Activated T-cell treated with anti-CD3 and anti-CD28 coated beads, Interleukin-2, amount 50 U/mL, for 72 hours (primary cell): Measurements from ENCODE around the gene PROM2. TPM values are rescaled to one million over a fixed set of nuclear protein-coding genes. Genes with fewer than 3 reads are reported as not detected.

Experiments
- ATAC-seq, 2 donors: fragments of 150-1000 bp; cut with Tn5 transposase; replicated peaks in 1 of 2; 2 replicates each; pipeline ENCODE4 v1.10.0; 2021; ENCODE audit warnings: moderate library complexity in 2 of 2, mild to moderate bottlenecking in 1 of 2
- DNase-seq, 2 donors: peaks; one replicate each; pipeline ENCODE4 v3.0.0; 2021 to 2022; ENCODE audit warnings: mixed read lengths in 1 of 2
- H3K27ac Mint-ChIP-seq: one replicate; pipeline ENCODE4 v1.8.0; 2022; ENCODE audit warnings: mild to moderate bottlenecking, moderate library complexity, mixed read lengths
- H3K27me3 Mint-ChIP-seq: one replicate; pipeline ENCODE4 v1.8.0; 2022; ENCODE audit warnings: low read depth, mixed read lengths
- H3K36me3 Mint-ChIP-seq, 2 donors: one replicate each; pipeline ENCODE4 v1.8.0; 2022; ENCODE audit warnings: mixed read lengths in 2 of 2, mild to moderate bottlenecking in 1 of 2; ENCODE audit not compliant: insufficient read depth in 2 of 2
- H3K4me1 Mint-ChIP-seq: one replicate; pipeline ENCODE4 v1.8.0; 2022; ENCODE audit warnings: low read depth, mixed read lengths
- H3K4me3 Mint-ChIP-seq, 2 donors: one replicate each; pipeline ENCODE4 v1.8.0; 2022; ENCODE audit warnings: mild to moderate bottlenecking in 2 of 2, mixed read lengths in 2 of 2, moderate library complexity in 2 of 2
- H3K9me3 Mint-ChIP-seq, 2 donors: one replicate each; pipeline ENCODE4 v1.8.0; 2022; ENCODE audit warnings: mixed read lengths in 2 of 2
- total RNA-seq, 2 donors: library from RNA; stranded (reverse); gene quantifications; one replicate each; pipeline ENCODE4 v1.2.3, GENCODE V29; 2022

PROM2 gene
- total RNA-seq, 2 donors from 2014 or later = 0.38 to 0.39 TPM

DNA sequence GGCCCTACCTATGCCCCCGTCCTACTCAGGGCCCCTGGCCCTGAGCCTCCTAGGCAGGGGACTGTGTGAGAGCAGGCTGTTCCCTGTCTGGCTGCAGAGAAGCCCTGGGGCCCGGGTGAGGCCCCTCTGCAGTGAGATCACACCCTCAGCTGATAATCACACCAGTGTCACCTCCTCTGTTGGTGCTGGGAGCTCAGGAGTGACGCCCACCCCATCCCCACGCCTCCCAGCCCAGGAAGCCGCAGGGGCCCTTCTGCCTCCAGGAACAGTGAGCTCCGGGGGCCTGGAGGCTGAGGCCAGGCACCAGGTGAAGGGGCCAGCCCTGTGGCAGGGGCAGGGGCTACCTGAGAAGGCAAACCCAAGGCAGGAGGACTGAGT lies 42.9 kb downstream of the PROM2 start:
- H3K4me1 Mint-ChIP-seq = no peaks in the 10 kb centered on the region
- ATAC-seq (no peak), DNase-seq (no peak)
- no peaks in the 10 kb centered on the region for H3K27me3 Mint-ChIP-seq
- H3K27ac Mint-ChIP-seq = no peak overlapping the region
- H3K36me3 Mint-ChIP-seq = no peaks in the 10 kb centered on the region
- no peak overlapping the region for H3K4me3 Mint-ChIP-seq
- H3K9me3 Mint-ChIP-seq = no peaks in the 10 kb centered on the region

DNA sequence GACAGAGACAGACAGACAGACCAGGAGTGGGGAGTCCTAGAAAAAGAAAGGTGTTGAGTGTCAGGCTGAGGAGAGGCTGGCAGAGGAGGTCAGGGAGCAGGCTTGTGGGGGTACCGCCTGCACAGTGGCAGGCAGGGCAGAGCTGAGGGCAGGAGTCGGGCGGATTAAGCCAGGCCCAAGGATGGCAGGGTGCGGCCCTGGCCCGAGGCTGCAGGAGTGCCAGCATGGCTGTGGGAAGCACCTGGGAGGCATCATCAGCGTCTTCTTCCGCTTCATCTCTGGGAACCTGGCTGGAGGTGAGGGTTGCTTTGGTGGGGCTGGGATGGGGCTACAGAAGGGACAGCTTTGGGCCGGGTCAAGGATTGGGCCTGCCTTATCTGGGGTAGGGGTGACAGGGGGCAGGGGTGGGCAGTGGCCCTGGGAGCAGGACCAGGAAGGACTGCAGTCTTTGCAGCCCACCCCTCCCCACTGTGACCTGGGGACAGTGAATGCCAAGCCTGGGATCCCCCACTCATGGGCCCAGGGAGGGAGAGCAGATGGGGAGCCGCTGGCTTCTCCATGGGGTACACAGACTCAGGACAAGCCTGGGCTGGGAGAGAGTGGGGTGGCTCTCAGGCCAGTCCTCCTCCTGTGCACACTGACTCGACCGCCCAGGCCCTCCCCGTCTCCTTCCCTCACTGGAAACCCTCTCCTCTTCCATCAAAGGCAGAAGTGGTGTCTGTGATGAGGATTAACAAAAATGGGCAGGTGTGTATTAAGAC lies 43.6 kb downstream of the PROM2 start:
- Mint-ChIP-seq H3K4me1 (no peaks in the 10 kb centered on the region), H3K9me3 (no peaks in the 10 kb centered on the region), H3K27me3 (no peaks in the 10 kb centered on the region), H3K27ac (no peak overlapping the region), H3K36me3 (no peaks in the 10 kb centered on the region), H3K4me3 (no peak overlapping the region)
- no peak for DNase-seq
- ATAC-seq = no peak

DNA sequence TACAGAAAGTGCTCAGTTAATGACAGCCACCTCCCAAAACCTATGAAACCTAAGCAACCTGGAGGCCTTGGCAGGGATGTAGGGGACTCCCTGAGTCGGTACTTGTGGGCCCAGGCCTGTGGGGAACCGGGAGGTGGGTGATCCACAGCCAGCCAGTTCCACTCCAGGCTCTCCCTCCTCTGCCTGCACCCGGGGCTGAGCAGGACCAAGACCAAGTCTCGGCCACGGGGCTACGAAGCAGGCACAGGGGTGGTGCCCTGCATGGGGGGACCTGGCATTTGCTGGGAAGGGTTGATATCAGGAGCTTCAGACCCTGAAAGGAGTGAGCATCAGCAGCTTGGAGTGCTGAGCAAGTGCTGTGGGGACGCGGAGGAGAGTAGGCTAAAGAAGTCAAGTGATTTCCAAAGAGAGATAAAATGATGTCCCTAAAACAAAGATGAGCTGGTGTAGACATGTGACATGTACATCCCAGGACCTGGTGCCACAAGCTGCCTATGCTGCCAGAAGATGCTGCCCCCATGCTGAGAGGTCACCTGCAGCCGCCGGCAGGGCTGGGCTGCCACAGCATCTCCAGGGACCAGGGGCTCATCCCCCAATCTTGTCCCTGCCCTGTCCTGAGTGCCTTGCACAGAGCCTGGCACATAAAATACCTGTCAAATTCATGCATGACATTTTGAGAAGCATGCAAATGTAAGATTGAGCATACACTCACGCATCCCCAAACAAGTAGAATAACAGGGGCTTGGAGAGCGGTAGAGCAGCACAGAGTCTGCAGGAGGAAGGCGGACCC lies 44.4 kb downstream of the PROM2 start:
- DNase-seq (no peak), ATAC-seq (no peak)
- H3K27ac Mint-ChIP-seq = no peak overlapping the region
- no peaks in the 10 kb centered on the region for H3K4me1 Mint-ChIP-seq
- H3K36me3 Mint-ChIP-seq = no peaks in the 10 kb centered on the region
- H3K9me3 Mint-ChIP-seq = no peaks in the 10 kb centered on the region
- H3K27me3 Mint-ChIP-seq = no peaks in the 10 kb centered on the region
- H3K4me3 Mint-ChIP-seq = no peak overlapping the region

DNA sequence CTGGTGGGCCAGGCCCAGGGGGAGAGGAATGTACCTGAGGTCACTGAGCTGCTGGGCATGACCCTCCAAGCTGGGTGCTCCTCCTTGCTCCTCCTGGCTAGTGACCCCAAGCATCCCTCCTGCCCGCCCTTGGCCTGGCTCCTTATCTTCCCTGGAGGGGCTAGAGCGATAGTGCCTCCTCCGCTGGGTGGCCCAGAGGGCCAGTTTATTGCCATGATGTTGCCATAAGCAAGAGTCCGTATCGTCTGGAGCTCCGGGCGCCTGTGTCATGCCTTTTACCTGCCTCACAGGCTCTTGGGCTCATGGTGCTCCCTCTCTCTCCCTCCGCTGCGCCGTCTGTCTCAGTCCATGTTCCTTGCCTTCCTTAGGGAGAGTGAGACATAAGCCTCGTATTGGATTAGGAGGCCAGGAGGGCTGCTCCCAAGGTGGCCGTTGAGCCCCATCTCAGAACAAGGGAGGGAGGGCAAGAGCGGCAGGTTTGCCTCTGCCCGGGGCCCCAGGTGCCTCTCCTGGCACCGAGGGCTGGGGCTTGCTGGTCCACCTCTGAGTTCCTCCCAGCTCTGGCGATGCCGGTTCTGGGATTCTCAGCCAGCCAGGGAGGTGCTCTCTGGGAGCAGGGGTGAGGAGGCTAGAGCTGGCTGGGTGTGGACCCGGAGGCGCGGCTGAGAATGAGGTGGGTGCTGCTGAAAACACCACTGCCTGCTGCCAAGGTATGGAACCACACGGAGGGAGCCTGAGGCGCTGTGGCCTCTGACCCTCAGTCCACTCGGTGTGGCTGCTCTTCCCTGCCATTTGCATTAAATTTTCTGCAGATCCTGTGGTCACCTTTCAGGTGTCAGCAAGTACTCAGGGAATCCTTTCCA lies 45.5 kb downstream of the PROM2 start:
- H3K4me1 Mint-ChIP-seq = no peaks in the 10 kb centered on the region
- no peak for DNase-seq
- no peak overlapping the region for H3K27ac Mint-ChIP-seq
- no peaks in the 10 kb centered on the region for H3K27me3 Mint-ChIP-seq
- no peaks in the 10 kb centered on the region for H3K36me3 Mint-ChIP-seq
- no peak for ATAC-seq
- no peak overlapping the region for H3K4me3 Mint-ChIP-seq
- no peaks in the 10 kb centered on the region for H3K9me3 Mint-ChIP-seq

DNA sequence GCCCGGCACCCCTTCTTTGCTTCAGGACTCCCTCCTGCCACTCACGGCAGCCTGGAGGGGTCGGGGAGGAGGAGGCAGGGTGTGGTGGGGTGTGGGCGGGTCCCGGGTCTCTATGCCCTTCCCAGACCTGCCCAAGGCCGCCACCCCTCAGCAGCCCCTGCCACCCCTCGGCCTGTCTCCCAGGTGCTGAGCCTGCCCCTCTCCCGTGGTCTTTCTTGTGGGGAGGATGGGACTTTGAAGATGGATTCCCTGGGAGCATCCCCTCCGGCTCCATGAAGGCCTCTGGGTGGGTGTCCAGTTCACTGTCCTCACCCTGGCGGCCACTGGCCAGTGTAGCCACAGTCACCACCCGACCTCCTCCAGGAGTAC lies 46.1 kb downstream of the PROM2 start:
- H3K27ac Mint-ChIP-seq = no peak overlapping the region
- ATAC-seq (no peak), DNase-seq (no peak)
- H3K4me1 Mint-ChIP-seq = no peaks in the 10 kb centered on the region
- no peaks in the 10 kb centered on the region for H3K36me3 Mint-ChIP-seq
- H3K27me3 Mint-ChIP-seq = no peaks in the 10 kb centered on the region
- no peaks in the 10 kb centered on the region for H3K9me3 Mint-ChIP-seq
- H3K4me3 Mint-ChIP-seq = no peak overlapping the region

DNA sequence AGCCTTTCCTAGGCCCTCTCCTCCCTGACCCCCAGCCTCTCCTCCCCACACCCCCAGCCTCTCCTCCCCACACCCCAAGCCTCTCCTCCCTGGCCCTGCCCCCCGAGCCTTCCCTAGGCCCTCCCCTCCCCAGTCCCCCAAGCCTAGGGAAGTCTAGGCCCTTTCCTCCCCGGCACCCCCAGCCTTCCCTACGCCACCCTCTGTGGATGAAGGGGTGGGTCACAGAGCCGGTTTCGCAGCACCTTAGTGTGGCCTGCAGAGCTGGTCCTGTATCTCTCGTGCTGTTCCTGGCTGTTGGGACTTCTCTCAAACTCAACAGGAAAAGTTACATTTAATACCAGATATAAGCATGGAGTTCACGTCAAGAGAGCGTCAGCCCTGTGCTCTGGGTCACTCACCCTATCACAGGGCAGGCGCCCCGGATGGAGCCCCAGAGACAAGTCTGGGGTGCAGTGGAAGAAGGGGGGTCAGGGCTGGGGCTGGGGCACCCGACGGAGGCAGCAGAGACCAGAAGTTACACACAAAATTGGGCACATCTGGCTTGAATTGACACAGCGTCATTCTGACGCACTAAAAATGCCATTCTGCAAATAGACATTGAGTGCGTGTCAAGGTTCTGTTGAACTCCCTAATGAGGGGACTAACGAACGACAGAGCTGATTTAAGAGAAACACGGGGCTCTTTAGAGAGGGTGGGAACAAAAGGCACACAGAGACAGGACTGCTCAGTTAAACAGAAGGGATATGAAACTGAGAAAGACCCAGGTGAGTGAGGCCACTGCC lies 46.9 kb downstream of the PROM2 start:
- no peak overlapping the region for H3K27ac Mint-ChIP-seq
- no peaks in the 10 kb centered on the region for H3K36me3 Mint-ChIP-seq
- H3K4me3 Mint-ChIP-seq = no peak overlapping the region
- H3K27me3 Mint-ChIP-seq = no peaks in the 10 kb centered on the region
- ATAC-seq (no peak), DNase-seq (no peak)
- peaks cover 0 to 8% of the 10 kb centered on the region in 2 donors for H3K9me3 Mint-ChIP-seq
- H3K4me1 Mint-ChIP-seq = no peaks in the 10 kb centered on the region

DNA sequence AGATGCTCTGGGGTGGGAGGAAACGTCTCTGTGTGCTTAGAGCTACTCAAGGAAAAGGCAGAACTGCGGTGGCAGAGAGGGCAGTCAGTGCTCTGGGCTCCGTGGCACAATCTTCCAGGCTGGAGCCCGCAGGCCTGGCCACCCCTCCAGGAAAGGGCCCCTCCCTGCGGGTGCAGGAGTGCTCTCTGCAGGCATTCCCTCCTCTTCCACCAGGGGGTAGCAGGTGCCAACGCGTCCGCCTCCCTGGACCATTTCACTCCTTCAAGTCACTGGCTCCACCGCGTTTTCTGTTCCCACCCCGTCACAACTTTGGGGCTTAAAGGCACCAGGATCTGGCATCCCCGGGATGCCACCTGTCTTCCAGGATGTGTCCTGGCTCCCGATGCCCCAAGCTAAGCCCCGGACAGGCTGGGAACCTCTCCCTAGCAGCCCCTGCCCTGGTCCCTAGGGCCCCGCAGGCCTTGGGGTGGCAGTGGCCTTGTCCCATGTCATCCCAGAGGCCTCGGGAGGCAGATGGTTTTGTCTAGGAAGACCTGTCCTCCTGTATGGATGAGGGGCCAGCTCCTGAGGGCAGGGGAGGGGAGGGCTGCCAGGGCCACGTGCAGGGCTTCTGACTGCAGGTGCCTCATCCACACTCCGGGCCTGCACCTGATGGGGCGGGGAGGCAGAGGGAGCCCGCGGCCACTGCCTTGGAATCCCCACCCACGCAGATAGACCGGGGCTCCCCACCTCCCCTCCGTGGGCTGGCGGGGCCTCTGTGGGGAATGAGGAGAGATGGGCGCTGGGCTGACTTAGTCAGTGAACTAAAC lies 49.3 kb downstream of the PROM2 start:
- no peak for ATAC-seq
- H3K27me3 Mint-ChIP-seq = no peaks in the 10 kb centered on the region

DNA sequence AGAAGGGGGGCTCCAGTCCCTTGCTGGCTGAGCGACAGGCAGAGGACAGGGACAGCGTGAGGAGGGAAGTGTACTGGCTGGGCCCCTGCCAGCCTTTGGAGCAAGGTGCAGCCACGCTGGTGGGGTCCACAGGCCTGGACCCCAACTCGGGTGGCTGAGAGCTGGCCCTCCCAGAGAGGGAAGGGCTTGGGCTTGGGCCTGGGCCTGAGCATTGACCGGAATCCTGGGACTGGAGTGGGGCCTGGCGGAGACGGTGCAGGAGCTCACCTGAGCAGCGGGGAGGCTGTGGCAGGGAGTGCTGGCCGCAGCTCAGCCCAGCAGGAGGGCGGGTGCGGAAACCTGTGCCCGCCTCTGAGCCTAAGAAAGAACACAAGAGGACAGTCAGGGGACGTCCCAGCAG lies 50.8 kb downstream of the PROM2 start:
- Mint-ChIP-seq H3K4me3 (no peak overlapping the region), H3K4me1 (no peaks in the 10 kb centered on the region)
- ATAC-seq = no peak

More for the DNA sequence above, 49.3 kb downstream of the PROM2 start:
- Mint-ChIP-seq H3K9me3 (peaks cover 0 to 8% of the 10 kb centered on the region in 2 donors), H3K36me3 (no peaks in the 10 kb centered on the region), H3K4me3 (no peak overlapping the region), H3K27ac (no peak overlapping the region), H3K4me1 (no peaks in the 10 kb centered on the region)
- peak; percentile 7 to 18 for DNase-seq

DNA sequence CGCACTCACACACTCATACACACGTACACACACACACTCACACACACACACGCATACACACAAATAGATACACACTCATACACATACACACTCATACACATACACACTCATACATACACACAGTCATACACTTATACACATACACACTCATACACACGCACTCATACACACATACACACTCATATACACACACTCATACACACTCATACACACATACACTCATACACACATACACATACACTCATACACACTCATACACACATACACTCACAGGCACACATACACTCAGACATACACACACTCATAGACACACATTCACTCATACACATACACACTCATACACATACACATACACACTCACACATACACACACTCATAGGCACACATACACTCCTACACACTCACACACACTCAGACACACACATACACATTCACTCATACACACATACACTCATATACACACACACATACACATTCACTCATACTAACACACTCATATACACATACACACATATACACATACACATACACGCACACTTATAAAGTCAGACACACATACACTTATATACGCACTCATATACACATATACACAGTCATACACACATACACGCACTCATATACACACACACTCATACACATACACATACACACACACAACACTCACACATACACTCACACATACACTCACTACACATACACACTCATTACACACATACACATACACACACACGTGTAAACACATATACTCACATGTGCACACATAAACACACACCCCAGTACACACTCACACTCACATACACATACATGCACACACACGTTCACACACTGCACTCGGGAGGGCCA lies 51.6 kb downstream of the PROM2 start:
- no peak for ATAC-seq
- no peaks in the 10 kb centered on the region for H3K36me3 Mint-ChIP-seq
- H3K27me3 Mint-ChIP-seq = no peaks in the 10 kb centered on the region
- no peak overlapping the region for H3K4me3 Mint-ChIP-seq
- H3K4me1 Mint-ChIP-seq = no peaks in the 10 kb centered on the region
- DNase-seq = no peak
- peaks cover 0 to 8% of the 10 kb centered on the region in 2 donors for H3K9me3 Mint-ChIP-seq
- no peak overlapping the region for H3K27ac Mint-ChIP-seq

More for the DNA sequence above, 50.8 kb downstream of the PROM2 start:
- Mint-ChIP-seq H3K27me3 (no peaks in the 10 kb centered on the region), H3K27ac (no peak overlapping the region), H3K36me3 (no peaks in the 10 kb centered on the region), H3K9me3 (peaks cover 0 to 8% of the 10 kb centered on the region in 2 donors)
- DNase-seq = no peak

DNA sequence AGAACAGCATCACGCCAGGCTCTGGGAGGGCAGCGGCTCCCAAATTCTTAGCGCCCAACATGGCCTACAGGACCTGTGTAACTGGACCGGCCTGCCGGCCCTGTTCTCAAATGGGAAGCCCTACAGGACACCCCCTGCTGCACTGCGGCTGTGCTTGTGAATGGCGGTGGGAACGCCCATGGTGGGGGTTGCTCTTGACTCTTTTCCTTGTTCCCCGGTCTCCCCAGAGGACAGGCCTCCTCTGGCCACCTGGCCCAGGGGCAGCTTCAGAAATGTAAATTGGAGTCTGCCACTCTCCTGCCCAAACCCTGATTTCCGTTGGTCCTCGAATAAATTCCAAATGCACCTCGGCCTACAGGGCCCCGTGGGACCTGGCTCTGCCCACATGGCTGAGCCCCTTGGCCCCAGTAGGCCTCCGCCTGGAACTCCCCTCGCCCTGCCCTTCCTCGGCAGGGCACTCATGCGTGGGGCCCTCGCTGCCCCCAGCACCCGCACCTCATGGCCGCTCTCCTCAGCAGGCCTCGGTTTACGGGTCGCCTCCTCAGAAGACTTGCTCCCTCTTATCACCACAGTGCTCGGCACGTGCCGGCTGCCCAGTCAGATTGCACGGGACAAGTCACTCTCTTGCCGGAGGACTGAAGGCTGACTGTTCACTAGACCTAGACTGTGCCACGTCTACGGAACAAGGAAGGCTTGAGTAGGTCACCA lies 52.3 kb downstream of the PROM2 start:
- Mint-ChIP-seq H3K27ac (no peak overlapping the region), H3K27me3 (no peaks in the 10 kb centered on the region), H3K9me3 (peaks cover 0 to 8% of the 10 kb centered on the region in 2 donors), H3K4me3 (no peak overlapping the region), H3K4me1 (no peaks in the 10 kb centered on the region), H3K36me3 (no peaks in the 10 kb centered on the region)
- ATAC-seq = no peak
- no peak for DNase-seq

DNA sequence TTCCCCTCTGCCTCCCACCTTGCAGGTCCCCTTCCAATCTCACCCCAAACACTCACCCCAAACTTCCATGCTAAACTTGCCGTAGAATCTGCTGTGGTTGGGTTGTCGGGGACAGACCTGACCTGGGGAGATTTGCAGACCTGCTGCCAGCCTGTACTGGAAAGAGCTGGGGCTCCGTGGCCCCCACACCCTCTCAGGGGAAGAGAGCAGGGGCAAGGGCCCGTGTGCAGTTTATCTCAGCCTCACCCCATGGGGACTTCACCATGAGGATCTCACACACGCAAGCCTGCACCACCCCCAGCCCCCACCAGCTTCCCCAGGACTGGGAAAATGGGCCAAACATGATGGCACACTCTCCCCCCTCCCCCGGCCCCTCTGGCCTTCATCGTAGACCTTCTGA lies 53.6 kb downstream of the PROM2 start:
- no peak overlapping the region for H3K27ac Mint-ChIP-seq
- H3K9me3 Mint-ChIP-seq = peaks cover 0 to 8% of the 10 kb centered on the region in 2 donors
- no peak overlapping the region for H3K4me3 Mint-ChIP-seq
- H3K27me3 Mint-ChIP-seq = no peaks in the 10 kb centered on the region
- H3K4me1 Mint-ChIP-seq = no peaks in the 10 kb centered on the region
- ATAC-seq (no peak), DNase-seq (no peak)
- no peaks in the 10 kb centered on the region for H3K36me3 Mint-ChIP-seq
